Measurements from ENCODE around the gene MRPL37.

The MRPL37 gene

DNA sequence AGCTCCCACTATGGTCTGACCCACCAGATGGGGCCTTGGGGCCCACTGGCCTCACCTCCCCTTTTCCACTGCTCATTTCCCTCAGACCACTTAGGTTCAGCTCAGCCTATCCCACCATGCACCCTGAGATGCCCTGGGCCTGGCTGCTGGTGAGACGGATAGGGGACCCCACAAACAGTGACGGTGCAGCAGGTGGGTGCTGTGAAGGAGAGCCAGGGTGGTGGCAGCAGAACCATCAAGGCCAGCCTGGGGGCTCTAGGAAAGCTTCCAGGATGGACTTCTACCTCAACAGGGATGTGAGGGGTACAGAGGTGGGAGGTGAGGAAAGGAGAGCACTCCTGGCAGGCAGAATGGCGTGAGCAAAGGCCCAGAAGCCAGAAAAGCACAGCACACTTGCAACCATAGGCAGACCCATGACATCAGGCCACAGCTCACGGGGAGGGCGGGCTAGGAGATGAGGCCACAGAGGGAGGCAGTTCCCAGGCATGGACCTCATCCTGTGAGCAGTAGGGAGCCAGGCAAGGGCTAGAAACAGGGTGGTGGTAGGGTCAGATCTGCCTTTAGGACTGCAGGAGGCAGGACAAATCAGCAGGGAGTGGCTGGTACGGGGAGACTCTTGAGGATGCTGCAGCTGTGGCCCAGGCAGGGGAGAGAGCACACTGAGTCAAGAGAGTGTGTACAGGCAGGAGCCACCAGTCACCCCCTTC is 23.2 kb upstream of the MRPL37 start:
- Histone ChIP-seq H3K27ac (ENCODE audit: low read depth, low read length) (no peak overlapping the region), H3K9me2 (replicated peaks; ENCODE audit: control insufficient read depth, low read length) (no peaks in the 10 kb centered on the region), H3K27me3 (ENCODE audit: control insufficient read depth, low read length) (no peaks in the 10 kb centered on the region), H3K4me3 (ENCODE audit: low read length) (no peak overlapping the region), H3K4me2 (ENCODE audit: low read length) (no peak overlapping the region), H3K4me1 (ENCODE audit: control insufficient read depth, low read length) (no peaks in the 10 kb centered on the region), H3K79me2 (ENCODE audit: control insufficient read depth, low read length) (no peaks in the 10 kb centered on the region), H3K36me3 (ENCODE audit: control insufficient read depth, low read length) (peaks cover 5% of the 10 kb centered on the region; the same call in 1 of the 2 replicates), H3F3A (ENCODE audit: control insufficient read depth, insufficient read depth) (no peaks in the 10 kb centered on the region), H3K9me3 (ENCODE audit: control insufficient read depth, insufficient read depth, low read length) (no peaks in the 10 kb centered on the region), H4K20me1 (ENCODE audit: control insufficient read depth, insufficient read depth, low read depth, low read length) (no peaks in the 10 kb centered on the region)
- TF ChIP-seq, protein P1, sequence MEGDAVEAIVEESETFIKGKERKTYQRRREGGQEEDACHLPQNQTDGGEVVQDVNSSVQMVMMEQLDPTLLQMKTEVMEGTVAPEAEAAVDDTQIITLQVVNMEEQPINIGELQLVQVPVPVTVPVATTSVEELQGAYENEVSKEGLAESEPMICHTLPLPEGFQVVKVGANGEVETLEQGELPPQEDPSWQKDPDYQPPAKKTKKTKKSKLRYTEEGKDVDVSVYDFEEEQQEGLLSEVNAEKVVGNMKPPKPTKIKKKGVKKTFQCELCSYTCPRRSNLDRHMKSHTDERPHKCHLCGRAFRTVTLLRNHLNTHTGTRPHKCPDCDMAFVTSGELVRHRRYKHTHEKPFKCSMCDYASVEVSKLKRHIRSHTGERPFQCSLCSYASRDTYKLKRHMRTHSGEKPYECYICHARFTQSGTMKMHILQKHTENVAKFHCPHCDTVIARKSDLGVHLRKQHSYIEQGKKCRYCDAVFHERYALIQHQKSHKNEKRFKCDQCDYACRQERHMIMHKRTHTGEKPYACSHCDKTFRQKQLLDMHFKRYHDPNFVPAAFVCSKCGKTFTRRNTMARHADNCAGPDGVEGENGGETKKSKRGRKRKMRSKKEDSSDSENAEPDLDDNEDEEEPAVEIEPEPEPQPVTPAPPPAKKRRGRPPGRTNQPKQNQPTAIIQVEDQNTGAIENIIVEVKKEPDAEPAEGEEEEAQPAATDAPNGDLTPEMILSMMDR (IDR thresholded peaks at IDR 0.05; ENCODE audit: low read depth, low read length, poor library complexity, severe bottlenecking): no peak
- TF ChIP-seq EZH2phosphoT487 (IDR thresholded peaks at IDR 0.05; ENCODE audit: borderline replicate concordance, low read length): no peak

DNA sequence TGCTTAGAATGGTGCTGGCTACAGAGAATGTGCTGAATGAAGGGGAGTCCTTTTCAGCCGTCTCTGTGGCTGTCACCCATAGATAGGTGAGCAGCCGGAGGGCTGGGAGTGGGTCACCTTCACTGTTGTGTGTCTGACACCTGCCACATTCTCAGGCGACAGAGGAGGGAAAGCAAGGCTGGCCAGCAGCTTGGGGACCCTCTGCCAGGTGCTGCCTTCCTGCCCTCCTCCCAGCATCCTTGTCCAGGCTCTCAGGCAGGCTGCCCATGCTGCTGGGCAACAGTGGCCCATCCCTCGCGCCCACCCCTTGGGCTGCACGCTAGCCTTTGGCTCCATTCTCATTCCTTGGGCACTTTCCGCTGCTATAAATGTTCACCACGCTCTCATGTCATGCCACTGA is 22.2 kb upstream of the MRPL37 start:
- TF ChIP-seq EZH2phosphoT487 (IDR thresholded peaks at IDR 0.05; ENCODE audit: borderline replicate concordance, low read length): no peak
- Histone ChIP-seq H4K20me1 (ENCODE audit: control insufficient read depth, insufficient read depth, low read depth, low read length) (no peaks in the 10 kb centered on the region), H3K27ac (ENCODE audit: low read depth, low read length) (no peak overlapping the region), H3K27me3 (ENCODE audit: control insufficient read depth, low read length) (no peaks in the 10 kb centered on the region), H3K9me2 (replicated peaks; ENCODE audit: control insufficient read depth, low read length) (no peaks in the 10 kb centered on the region), H3K9me3 (ENCODE audit: control insufficient read depth, insufficient read depth, low read length) (no peaks in the 10 kb centered on the region), H3K79me2 (ENCODE audit: control insufficient read depth, low read length) (no peaks in the 10 kb centered on the region), H3K4me2 (ENCODE audit: low read length) (no peak overlapping the region), H3K4me1 (ENCODE audit: control insufficient read depth, low read length) (no peaks in the 10 kb centered on the region), H3F3A (ENCODE audit: control insufficient read depth, insufficient read depth) (no peaks in the 10 kb centered on the region), H3K4me3 (ENCODE audit: low read length) (no peak overlapping the region), H3K36me3 (ENCODE audit: control insufficient read depth, low read length) (peaks cover 5% of the 10 kb centered on the region; the same call in 1 of the 2 replicates)

DNA sequence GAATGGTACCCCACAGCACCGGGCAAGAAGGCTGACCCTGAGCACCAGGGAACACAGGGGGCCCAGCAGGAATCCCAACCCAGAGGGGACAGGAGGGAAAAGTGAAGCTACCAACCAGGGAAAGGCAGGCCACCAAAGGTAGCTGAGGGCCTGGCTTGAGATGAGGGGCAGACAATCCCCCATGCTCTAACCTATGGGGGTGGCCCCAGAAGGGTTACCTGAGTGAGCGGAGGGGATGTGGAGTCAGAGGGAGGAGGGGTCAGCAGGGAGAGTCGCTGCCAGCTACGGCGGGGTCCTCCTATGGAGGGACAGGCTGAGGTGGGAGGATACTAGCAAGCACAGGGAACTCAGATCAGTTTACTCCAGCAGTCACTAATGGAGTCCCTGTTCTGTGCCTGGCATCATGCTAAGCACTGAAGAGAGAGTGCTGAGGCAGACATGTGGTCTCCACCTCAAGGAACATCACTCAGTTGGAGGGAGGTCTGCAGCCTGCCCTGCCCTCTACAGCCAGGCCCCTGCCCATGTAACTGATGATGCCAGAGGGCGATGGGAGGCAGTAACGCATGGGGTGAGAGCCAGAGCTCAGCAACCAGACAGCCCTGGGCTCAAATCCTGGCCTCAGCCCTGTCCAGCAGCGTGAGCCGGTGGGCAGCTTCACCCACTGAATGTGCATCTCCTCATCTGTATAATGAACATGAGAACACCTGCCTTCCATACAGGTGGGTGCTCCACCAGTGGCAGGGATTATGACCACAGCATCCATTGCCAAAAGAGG is 21.5 kb upstream of the MRPL37 start:
- no peaks in the 10 kb centered on the region for H3K9me2 ChIP-seq (replicated peaks; ENCODE audit: control insufficient read depth, low read length)
- H3K4me2 ChIP-seq (ENCODE audit: low read length): no peak overlapping the region
- H3K79me2 ChIP-seq (ENCODE audit: control insufficient read depth, low read length): no peaks in the 10 kb centered on the region
- H3K9me3 ChIP-seq (ENCODE audit: control insufficient read depth, insufficient read depth, low read length): no peaks in the 10 kb centered on the region
- peaks cover 5% of the 10 kb centered on the region; the same call in 1 of the 2 replicates for H3K36me3 ChIP-seq (ENCODE audit: control insufficient read depth, low read length)
- H3K4me1 ChIP-seq (ENCODE audit: control insufficient read depth, low read length): no peaks in the 10 kb centered on the region
- no peaks in the 10 kb centered on the region for H3F3A ChIP-seq (ENCODE audit: control insufficient read depth, insufficient read depth)
- no peaks in the 10 kb centered on the region for H3K27me3 ChIP-seq (ENCODE audit: control insufficient read depth, low read length)
- no peak overlapping the region for H3K4me3 ChIP-seq (ENCODE audit: low read length)
- TF ChIP-seq, protein P1 (IDR thresholded peaks at IDR 0.05; ENCODE audit: low read depth, low read length, poor library complexity, severe bottlenecking): no peak
- no peak for TF ChIP-seq EZH2phosphoT487 (IDR thresholded peaks at IDR 0.05; ENCODE audit: borderline replicate concordance, low read length)
- no peaks in the 10 kb centered on the region for H4K20me1 ChIP-seq (ENCODE audit: control insufficient read depth, insufficient read depth, low read depth, low read length)
- H3K27ac ChIP-seq (ENCODE audit: low read depth, low read length): no peak overlapping the region
